ENCODE results near the gene SLC1A2. TPM values are rescaled to one million over a fixed set of nuclear protein-coding genes. Genes with fewer than 3 reads are reported as not detected.
A peak's percentile ranks its signal among the peaks of the same experiment; 100 is the strongest.

The SLC1A2 gene
- total RNA-seq, 1 experiment from 2014 or later: 0.71 TPM

GRCh38 chr11:35344681-35345574, 74.4 kb downstream of the SLC1A2 start:
- in situ Hi-C loops (cut with HindIII; ENCODE audit: low pct_unique_long_range_greater_than_20kb, low sequenced_read_pairs): no loop called here
- no peak for DNase-seq (ENCODE audit: low read depth, low spot score)

- in situ Hi-C loops (cut with HindIII; ENCODE audit: low pct_unique_long_range_greater_than_20kb, low sequenced_read_pairs): no loop called here
- DNase-seq (ENCODE audit: low read depth, low spot score): no peak
These were observed 76.2 kb downstream of the SLC1A2 start for GRCh38 chr11:35343033-35343598.

DNA sequence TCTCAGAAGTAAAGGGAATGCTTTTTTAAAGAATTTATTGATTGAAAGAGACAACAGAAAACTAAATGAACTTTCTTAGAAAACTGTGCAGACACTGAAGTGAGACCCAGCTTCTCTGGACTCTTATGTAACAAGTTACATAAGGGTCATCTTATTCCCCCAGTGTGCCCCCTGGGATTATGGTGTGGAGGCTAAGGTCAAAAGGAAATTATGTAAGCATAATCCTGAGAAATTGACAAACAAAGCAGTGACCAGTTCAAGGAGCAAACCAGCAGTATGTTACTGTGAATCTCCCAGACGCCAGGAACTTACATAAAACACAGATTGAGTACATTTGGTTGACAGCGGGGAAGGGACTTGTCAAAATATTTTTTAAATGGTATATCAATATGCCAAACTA, 78.6 kb downstream of the SLC1A2 start:
- in situ Hi-C loops (cut with HindIII; ENCODE audit: low pct_unique_long_range_greater_than_20kb, low sequenced_read_pairs): no loop called here
- no peak for DNase-seq (ENCODE audit: low read depth, low spot score)

DNA sequence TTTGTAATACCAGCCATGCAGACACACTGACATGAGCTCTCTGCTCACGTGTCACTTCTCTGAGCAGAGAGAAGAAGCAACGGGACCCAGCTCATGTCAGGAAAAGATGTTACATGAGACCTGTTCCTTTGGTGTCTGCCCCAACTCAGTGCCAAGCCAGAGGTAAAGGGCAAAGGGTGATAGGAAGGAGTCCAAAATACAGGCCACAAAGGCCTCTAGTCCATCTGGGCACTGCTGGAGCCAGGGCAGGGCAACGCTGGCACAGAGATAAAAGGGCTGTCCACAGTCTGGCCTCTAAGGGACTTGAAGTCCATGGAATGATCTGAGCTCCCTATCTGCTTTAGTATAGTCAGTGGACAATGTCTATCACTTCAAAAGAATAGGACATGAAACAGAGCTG, 79.3 kb downstream of the SLC1A2 start:
- in situ Hi-C loops (cut with HindIII; ENCODE audit: low pct_unique_long_range_greater_than_20kb, low sequenced_read_pairs): no loop called here
- DNase-seq (ENCODE audit: low read depth, low spot score): no peak

- in situ Hi-C loops (cut with HindIII; ENCODE audit: low pct_unique_long_range_greater_than_20kb, low sequenced_read_pairs): no loop called here
These were observed 80.4 kb downstream of the SLC1A2 start for GRCh38 chr11:35338921-35339320.

GRCh38 chr11:35337914-35338305, 81.4 kb downstream of the SLC1A2 start:
- no peak for DNase-seq (ENCODE audit: low read depth, low spot score)
- in situ Hi-C loops (cut with HindIII; ENCODE audit: low pct_unique_long_range_greater_than_20kb, low sequenced_read_pairs): no loop called here

More at GRCh38 chr11:35338921-35339320, 80.4 kb downstream of the SLC1A2 start:
- DNase-seq (ENCODE audit: low read depth, low spot score): no peak

DNA sequence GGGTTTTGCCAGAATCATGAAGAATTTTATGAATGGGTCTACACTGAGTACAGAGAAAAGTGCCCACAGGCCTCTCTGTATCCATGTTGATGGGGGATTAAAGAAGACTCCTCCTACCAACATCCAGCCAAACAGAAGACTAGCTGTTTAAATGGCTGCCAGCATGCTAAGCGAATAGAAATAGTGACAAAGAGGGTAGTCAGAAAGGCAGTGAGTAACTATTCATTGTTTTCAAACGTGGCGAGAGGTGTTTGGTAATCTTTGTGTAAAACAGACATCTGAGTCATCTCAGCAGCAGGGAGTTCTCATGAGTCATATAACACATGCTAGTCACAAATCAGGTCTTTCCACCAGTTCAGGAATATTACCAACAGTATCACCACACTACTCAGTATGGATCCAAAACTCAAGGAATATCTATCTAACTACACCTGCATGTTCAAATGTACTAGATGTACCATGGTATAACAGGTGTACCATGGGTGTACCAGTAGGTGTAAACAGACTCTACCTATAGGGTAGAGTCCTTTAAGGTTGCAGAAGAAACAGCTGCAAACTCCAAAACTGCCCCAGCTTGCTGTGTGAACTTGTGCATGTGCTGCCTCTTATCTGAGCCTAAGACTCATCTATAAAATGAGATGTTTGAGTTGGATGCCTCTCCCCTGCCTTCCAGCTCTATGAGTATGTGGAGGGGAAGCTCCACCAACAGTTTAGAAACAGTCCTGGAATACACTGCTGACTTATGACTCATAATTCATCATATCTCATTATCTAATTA, 82.0 kb downstream of the SLC1A2 start:
- in situ Hi-C loops (cut with HindIII; ENCODE audit: low pct_unique_long_range_greater_than_20kb, low sequenced_read_pairs): no loop called here
- DNase-seq (ENCODE audit: low read depth, low spot score): peak; percentile 99

GRCh38 chr11:35336726-35337125, 82.6 kb downstream of the SLC1A2 start:
- no peak for DNase-seq (ENCODE audit: low read depth, low spot score)
- in situ Hi-C loops (cut with HindIII; ENCODE audit: low pct_unique_long_range_greater_than_20kb, low sequenced_read_pairs): no loop called here

DNA sequence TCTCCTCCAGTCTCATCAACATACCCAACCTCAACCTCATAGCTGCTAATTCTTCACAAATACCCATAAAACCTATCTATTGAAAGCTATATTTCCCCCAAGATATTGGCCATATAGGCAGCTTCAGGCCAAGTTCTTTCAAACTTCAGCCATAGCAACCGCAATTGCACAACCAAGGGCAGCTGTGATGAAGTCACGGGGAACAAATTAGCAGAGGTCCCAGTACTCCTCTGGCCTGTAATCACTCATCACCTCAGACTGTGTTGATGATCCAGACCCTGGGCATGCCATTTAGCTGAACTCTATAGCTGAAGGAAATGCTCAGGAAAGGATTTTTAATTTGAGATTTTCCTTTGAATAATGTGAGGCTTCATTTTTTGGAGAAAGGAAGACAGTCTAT, 84.1 kb downstream of the SLC1A2 start:
- in situ Hi-C loops (cut with HindIII; ENCODE audit: low pct_unique_long_range_greater_than_20kb, low sequenced_read_pairs): no loop called here
- DNase-seq (ENCODE audit: low read depth, low spot score): no peak

DNA sequence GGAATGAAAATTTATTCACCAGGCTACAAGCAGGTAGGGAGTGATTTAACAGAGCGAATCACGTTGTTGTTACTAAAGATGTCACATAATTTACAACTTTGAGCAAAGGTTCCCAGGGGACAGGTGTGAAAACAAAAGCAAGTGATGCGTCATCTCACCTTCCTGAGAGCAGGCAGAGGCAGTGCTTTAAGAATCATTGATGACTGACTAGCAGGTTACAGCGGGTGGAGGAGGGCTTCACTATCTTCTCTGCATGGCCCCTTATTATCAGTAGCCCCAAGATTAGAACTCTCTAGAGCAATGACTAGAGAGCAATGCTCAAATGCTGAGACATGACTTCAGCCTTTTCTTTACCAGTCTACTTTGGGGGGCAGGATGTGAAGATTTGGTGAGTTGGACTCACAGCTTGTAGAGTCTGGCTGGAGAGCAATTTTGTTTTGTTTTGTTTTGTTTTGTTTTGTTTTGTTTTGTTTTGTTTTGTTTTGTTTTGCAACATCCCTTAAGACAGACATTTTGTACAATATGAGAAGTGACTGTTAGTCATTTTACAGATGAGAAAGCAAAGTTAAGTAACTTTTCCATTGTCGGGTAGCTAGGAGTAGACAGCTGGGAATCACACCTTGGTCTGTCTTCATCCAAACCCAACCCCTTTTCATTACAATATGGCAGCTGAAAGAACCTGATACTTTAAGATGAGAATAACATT, 84.8 kb downstream of the SLC1A2 start:
- no peak for DNase-seq (ENCODE audit: low read depth, low spot score)
- in situ Hi-C loops (cut with HindIII; ENCODE audit: low pct_unique_long_range_greater_than_20kb, low sequenced_read_pairs): no loop called here

- peak; percentile 43 for DNase-seq (ENCODE audit: low read depth, low spot score)
- in situ Hi-C loops (cut with HindIII; ENCODE audit: low pct_unique_long_range_greater_than_20kb, low sequenced_read_pairs): no loop called here
These were observed 86.8 kb downstream of the SLC1A2 start for GRCh38 chr11:35332524-35332923.

- in situ Hi-C loops (cut with HindIII; ENCODE audit: low pct_unique_long_range_greater_than_20kb, low sequenced_read_pairs): no loop called here
- DNase-seq (ENCODE audit: low read depth, low spot score): no peak
These were observed 88.4 kb downstream of the SLC1A2 start for GRCh38 chr11:35330931-35331330.

- no peak for DNase-seq (ENCODE audit: low read depth, low spot score)
- in situ Hi-C loops (cut with HindIII; ENCODE audit: low pct_unique_long_range_greater_than_20kb, low sequenced_read_pairs): no loop called here
These were observed 89.0 kb downstream of the SLC1A2 start for GRCh38 chr11:35330156-35330889.

- DNase-seq (ENCODE audit: low read depth, low spot score): no peak
- in situ Hi-C loops (cut with HindIII; ENCODE audit: low pct_unique_long_range_greater_than_20kb, low sequenced_read_pairs): no loop called here
These were observed 91.5 kb downstream of the SLC1A2 start for GRCh38 chr11:35327829-35328228.

DNA sequence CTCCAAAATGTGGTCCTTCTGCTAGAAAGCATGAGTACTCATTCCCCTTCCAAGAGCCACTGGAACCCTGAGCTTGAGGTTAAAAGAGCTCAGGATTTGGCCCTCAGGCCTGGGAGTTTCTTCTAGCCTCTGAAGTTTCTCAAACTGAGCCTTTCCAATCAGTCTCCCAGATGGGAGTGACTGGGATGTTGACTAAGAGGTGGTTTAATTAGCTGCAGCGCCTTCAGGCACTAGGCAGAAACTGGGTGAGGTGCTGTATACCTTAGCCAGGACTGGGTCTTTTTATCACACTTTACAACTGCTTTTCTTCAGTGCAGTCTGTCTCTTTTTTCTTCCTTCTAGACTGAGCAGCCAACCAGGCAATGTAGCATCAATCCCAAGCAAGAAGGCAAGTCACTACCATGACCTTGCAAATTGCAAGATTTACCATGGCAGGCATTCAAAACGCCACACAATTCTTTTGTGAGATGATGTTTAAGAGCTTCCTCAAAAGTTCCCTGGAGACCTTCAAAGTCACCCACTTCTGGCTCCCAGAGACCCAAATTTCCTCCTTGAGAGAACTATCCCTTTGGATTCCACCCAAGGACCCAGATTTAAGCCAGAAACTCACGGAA, 93.0 kb downstream of the SLC1A2 start:
- in situ Hi-C loops (cut with HindIII; ENCODE audit: low pct_unique_long_range_greater_than_20kb, low sequenced_read_pairs): no loop called here
- no peak for DNase-seq (ENCODE audit: low read depth, low spot score)

GRCh38 chr11:35324981-35325380, 94.4 kb downstream of the SLC1A2 start:
- DNase-seq (ENCODE audit: low read depth, low spot score): no peak
- in situ Hi-C loops (cut with HindIII; ENCODE audit: low pct_unique_long_range_greater_than_20kb, low sequenced_read_pairs): no loop called here
